Nephron progenitor cell (in vitro differentiated cells): ENCODE data around the gene FCER2.

Experiments used
- DNase-seq: peaks from one replicate; pipeline ENCODE4 v3.0.0; 2021
- H3K27ac Mint-ChIP-seq: 2 replicates; pipeline ENCODE4 v1.8.0; 2021; ENCODE audit warnings: mild to moderate bottlenecking, moderate library complexity, mixed read lengths
- H3K27me3 Mint-ChIP-seq: 2 replicates; pipeline ENCODE4 v1.8.0; 2021; ENCODE audit warnings: mild to moderate bottlenecking, low read depth, mixed read lengths; ENCODE audit not compliant: poor library complexity
- H3K36me3 Mint-ChIP-seq: 2 replicates; pipeline ENCODE4 v1.8.0; 2021; ENCODE audit warnings: low read depth, mixed read lengths
- H3K4me1 Mint-ChIP-seq: 2 replicates; pipeline ENCODE4 v1.8.0; 2021; ENCODE audit warnings: mixed read lengths
- H3K4me3 Mint-ChIP-seq: 2 replicates; pipeline ENCODE4 v1.8.0; 2021; ENCODE audit warnings: mild to moderate bottlenecking, moderate library complexity, mixed read lengths
- H3K9me3 Mint-ChIP-seq: 2 replicates; pipeline ENCODE4 v1.8.0; 2021; ENCODE audit warnings: mild to moderate bottlenecking, moderate library complexity, mixed read lengths
- TF ChIP-seq, protein P1 (sequence below): fragments of 200-600 bp; sonication (generic); IDR thresholded peaks from 2 replicates; pipeline ENCODE4 v1.5.0; 2021; ENCODE audit warnings: antibody characterized with exemption

The FCER2 gene

DNA sequence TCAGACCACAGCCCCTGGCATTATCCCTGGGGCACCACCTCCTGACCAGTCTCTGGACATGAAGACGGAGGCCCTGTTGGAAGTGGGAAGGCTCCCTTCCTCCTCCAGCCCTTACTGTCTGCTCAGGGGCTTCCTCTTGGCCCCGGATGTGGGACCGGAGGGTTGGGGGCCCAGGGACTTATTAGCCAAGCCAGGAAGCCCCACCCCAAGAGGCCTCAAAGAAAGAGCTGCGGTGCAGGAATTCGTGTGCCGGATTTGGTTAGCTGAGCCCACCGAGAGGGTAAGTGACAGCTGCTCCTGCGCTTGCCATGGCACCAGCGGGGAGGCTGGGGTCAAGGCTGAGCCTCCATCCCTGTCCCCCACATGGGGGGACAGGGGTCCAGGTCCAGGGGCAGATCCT lies 33.1 kb downstream of the FCER2 start, which contains the start of gene RETN:
Gene RETN (plus strand): TSS at position 208 of the 400 bp plus-strand sequence. CDS start 278 bp downstream, outside the sequence.
- peaks cover 6% of the 10 kb centered on the region for H3K9me3 Mint-ChIP-seq
- H3K4me3 Mint-ChIP-seq, result peak within 1 kb of the TSS; percentile 60
- TF ChIP-seq, protein P1, sequence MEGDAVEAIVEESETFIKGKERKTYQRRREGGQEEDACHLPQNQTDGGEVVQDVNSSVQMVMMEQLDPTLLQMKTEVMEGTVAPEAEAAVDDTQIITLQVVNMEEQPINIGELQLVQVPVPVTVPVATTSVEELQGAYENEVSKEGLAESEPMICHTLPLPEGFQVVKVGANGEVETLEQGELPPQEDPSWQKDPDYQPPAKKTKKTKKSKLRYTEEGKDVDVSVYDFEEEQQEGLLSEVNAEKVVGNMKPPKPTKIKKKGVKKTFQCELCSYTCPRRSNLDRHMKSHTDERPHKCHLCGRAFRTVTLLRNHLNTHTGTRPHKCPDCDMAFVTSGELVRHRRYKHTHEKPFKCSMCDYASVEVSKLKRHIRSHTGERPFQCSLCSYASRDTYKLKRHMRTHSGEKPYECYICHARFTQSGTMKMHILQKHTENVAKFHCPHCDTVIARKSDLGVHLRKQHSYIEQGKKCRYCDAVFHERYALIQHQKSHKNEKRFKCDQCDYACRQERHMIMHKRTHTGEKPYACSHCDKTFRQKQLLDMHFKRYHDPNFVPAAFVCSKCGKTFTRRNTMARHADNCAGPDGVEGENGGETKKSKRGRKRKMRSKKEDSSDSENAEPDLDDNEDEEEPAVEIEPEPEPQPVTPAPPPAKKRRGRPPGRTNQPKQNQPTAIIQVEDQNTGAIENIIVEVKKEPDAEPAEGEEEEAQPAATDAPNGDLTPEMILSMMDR, result no peak
- peaks cover 94% of the 10 kb centered on the region for H3K27me3 Mint-ChIP-seq
- no peak within 1 kb of the TSS for H3K27ac Mint-ChIP-seq
- no peaks in the 10 kb centered on the region for H3K4me1 Mint-ChIP-seq
- no peaks in the 10 kb centered on the region for H3K36me3 Mint-ChIP-seq
- DNase-seq, result no peak

GRCh38 chr19:7665076-7665475 lies 36.9 kb downstream of the FCER2 start:
- H3K9me3 Mint-ChIP-seq, result no peaks in the 10 kb centered on the region
- H3K27ac Mint-ChIP-seq, result no peak overlapping the region
- no peak for DNase-seq
- no peaks in the 10 kb centered on the region for H3K36me3 Mint-ChIP-seq
- H3K4me3 Mint-ChIP-seq, result no peak overlapping the region
- peaks cover 81% of the 10 kb centered on the region for H3K27me3 Mint-ChIP-seq
- TF ChIP-seq, protein P1, result no peak
- no peaks in the 10 kb centered on the region for H3K4me1 Mint-ChIP-seq

- Mint-ChIP-seq H3K4me3 (no peak overlapping the region), H3K4me1 (no peaks in the 10 kb centered on the region), H3K27me3 (peaks cover 70% of the 10 kb centered on the region), H3K36me3 (no peaks in the 10 kb centered on the region), H3K27ac (no peak overlapping the region), H3K9me3 (no peaks in the 10 kb centered on the region)
- no peak for DNase-seq
- TF ChIP-seq, protein P1, result no peak
These were observed 38.2 kb downstream of the FCER2 start for GRCh38 chr19:7663706-7664105.

GRCh38 chr19:7662657-7663056 lies 39.3 kb downstream of the FCER2 start:
- Mint-ChIP-seq H3K4me3 (no peak overlapping the region), H3K4me1 (no peaks in the 10 kb centered on the region), H3K9me3 (no peaks in the 10 kb centered on the region), H3K27me3 (peaks cover 60% of the 10 kb centered on the region), H3K27ac (no peak overlapping the region), H3K36me3 (no peaks in the 10 kb centered on the region)
- no peak for DNase-seq
- TF ChIP-seq, protein P1, result no peak

- TF ChIP-seq, protein P1, result no peak
- Mint-ChIP-seq H3K9me3 (no peaks in the 10 kb centered on the region), H3K36me3 (no peaks in the 10 kb centered on the region), H3K27me3 (peaks cover 53% of the 10 kb centered on the region), H3K4me3 (no peak overlapping the region), H3K4me1 (no peaks in the 10 kb centered on the region), H3K27ac (no peak overlapping the region)
- no peak for DNase-seq
These were observed 40.0 kb downstream of the FCER2 start for GRCh38 chr19:7661744-7662538.

GRCh38 chr19:7658219-7658686 lies 43.7 kb downstream of the FCER2 start:
- H3K27ac Mint-ChIP-seq, result no peak overlapping the region
- DNase-seq, result no peak

More at GRCh38 chr19:7658219-7658686, 43.7 kb downstream of the FCER2 start:
- H3K9me3 Mint-ChIP-seq, result no peaks in the 10 kb centered on the region
- TF ChIP-seq, protein P1, result no peak
- no peaks in the 10 kb centered on the region for H3K4me1 Mint-ChIP-seq
- H3K27me3 Mint-ChIP-seq, result peaks cover 30% of the 10 kb centered on the region
- no peak overlapping the region for H3K4me3 Mint-ChIP-seq
- no peaks in the 10 kb centered on the region for H3K36me3 Mint-ChIP-seq
